NCI-H446 treated with DMSO at 0.1 percent for 48 hours (cell line): ENCODE results near the gene ADISSP.

Experiments used
- DNase-seq: peaks from one replicate; lab custom pipeline; 2025; lab: John Stamatoyannopoulos, UW

Gene ADISSP

GRCh38 chr20:3767427-3768341 lies at the start of gene ADISSP:
Gene ADISSP, minus strand, starts transcription at chr20:3767753. Its CDS starts 7,653 bp downstream, at chr20:3760100.
- peak; percentile 97 for DNase-seq

DNA sequence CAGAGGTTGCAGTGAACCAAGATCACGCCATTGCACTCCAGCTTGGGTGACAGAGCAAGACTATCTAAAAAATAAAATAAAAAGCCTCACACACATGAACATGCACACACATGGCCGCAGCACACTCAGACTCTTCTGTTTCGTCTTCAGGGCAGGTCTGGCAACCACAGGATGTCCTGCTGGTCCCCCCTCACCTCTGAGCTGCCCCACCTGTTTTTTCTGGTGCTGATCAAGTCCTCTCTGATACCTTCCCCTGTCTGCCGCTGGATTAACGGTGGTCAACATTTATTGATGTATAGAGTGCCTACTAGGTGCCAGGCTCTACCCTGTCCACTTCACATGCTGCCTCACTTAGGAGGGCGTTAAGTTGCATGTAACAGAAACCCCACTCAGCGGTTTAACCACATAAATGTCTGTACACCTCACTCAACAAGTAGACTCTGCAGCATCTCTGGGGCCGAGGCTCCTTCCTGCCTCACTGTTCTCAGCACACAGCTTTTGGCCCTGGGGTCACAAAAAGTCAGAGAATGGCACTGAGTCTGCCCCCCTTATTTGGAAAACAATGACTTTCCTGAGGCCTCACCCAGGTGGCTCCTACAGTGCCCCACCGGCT lies 48.3 kb upstream of the ADISSP start:
- DNase-seq = no peak

DNA sequence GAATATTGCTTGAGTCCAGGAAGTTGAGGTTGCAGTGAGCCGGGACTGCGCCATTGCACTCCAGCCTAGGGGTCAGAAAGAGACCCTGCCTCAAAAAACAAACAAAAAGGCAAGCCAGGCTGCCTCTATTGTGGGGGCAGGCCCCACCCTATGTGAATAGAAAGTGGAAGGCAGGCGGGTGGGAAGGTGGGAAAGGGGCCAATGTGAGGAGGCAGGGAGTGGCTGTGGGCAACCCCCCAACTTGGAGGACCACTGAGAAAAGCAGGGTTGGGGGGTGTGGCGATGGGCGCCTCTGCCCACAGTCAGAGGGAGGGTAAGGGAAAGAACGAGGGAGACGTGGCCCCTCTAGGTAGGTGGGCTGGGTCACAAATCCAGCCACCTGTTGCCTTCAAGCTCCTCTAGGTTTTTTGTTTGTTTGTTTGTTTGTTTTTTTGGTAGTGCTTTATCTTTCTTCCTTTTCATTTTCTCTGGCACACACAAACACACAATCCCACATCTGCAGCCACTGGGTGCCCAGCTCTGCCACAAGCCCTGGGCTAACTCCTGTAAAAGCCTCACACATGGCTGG lies 47.5 kb upstream of the ADISSP start:
- DNase-seq = no peak

GRCh38 chr20:3813848-3814581 lies 46.5 kb upstream of the ADISSP start:
- no peak for DNase-seq

DNA sequence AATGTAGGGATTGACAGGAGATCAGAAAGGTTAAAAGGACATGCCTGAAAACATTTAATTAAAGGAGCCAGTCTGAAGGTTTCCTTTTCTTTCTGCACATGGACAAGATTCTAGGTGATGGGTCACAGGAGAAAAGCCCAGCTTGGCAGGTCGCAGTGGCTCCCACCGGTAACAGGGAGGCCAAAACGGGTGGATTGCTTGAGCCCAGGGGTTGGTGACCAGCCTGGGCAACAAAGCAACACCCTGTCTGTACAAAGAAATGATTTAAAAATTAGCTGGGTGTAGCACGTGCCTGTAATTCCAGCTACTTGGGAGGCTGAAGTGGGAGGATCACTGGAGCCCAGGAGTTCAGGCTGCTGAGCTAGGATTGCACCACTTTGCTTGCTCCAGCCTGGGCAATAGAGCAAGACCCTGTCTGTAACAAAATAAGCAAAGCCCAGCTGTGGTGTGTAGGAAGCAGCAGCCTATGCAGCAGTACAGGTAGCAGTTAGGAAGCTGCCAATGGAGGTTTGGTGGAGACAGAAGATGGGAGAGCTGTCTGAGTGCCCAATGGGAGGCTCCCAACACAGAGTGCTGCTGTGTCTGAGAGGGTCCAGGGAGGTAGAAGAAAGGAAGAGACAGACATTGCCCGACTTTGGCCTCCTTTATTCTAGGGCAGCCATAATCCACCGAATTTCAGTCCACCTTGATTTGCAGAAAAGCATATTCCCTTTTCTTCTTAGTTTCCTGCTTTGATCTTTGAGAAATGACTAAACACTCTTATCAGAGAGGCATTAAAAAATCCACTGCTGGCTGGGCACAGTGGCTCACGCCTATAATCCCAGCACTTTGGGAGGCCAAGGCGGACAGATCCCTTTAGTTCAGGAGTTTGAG lies 45.7 kb upstream of the ADISSP start:
- DNase-seq = no peak

GRCh38 chr20:3812259-3812681 lies 44.7 kb upstream of the ADISSP start:
- DNase-seq = no peak

GRCh38 chr20:3811467-3812258 lies 44.1 kb upstream of the ADISSP start:
- peak; percentile 96 for DNase-seq

DNA sequence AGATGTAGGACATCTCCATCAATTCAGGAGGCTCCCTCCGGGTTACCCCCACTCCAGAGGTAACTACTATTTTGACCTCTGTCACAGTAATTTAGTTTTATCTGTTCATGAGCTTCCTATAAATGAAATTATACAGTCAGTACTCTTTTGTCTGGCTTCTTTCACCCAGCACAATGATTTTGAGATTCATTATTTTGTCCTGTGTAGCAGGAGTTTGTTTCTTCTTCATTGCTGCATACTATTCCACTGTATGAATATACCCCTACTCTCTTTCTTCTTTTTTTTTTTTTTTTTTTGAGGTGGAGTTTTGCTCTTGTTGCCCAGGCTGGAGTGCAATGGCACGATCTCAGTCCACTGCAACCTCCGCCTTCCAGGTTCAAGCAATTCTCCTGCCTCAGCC lies 41.0 kb upstream of the ADISSP start:
- DNase-seq = no peak

GRCh38 chr20:3804781-3805180 lies 37.2 kb upstream of the ADISSP start:
- DNase-seq = no peak

DNA sequence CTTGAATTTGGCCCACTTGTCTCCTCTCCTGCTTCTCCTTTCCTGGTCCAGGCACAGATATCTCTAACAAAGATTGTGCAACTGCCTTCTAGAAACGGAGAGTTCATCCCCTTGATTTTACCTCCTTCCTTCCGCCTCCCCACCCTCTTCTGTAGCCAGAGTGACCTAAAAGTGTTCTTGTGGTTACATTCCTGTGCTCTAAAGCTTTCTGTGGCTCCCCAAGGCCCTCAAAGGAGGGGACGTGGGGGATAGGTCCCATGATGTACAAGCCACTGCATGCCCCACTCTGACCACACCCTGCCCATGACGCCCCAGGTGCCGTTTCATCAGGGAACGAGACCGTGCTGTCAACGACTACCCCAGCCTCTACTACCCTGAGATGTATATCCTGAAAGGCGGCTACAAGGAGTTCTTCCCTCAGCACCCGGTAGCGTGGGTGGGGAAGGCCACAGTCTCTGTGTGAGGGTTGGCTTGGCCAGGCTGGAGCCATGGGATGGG lies 36.8 kb upstream of the ADISSP start:
- no peak for DNase-seq

DNA sequence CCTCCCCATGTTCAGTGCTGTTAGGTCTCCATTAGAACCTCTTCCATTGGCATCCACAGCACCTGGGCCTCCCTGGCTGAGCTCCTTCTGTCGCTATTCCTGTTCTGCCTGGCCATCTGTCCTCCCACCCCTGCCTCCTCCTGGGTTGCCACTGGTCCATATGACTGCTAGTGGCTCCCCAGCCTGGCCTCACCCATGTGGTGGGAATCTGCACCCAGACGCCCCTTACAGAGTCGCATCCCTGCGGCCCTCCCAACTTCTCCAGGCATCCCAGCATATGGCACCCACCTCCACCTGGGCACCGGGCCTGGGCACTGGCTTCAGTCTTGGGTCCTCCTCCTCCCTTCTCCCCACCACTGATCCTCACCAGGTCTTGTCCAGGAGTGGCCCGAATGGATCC lies 36.3 kb upstream of the ADISSP start:
- DNase-seq = no peak

- no peak for DNase-seq
Observed at GRCh38 chr20:3803289-3803688, 35.7 kb upstream of the ADISSP start.

- no peak for DNase-seq
Observed at GRCh38 chr20:3802524-3803239, 35.1 kb upstream of the ADISSP start.

DNA sequence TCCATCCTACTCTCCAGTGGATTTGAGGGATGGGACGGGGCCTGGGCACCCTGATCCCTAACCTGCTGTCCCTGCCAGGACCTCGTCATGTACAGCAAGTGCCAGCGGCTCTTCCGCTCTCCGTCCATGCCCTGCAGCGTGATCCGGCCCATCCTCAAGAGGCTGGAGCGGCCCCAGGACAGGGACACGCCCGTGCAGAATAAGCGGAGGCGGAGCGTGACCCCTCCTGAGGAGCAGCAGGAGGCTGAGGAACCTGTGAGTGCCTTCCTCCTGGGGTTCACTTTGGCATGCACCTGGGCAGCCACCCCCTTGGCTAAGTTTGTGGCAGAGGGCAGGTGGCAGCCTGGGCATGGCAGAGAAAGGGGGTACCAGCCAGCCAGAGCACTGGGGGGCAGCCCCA lies 34.3 kb upstream of the ADISSP start:
- DNase-seq = no peak

DNA sequence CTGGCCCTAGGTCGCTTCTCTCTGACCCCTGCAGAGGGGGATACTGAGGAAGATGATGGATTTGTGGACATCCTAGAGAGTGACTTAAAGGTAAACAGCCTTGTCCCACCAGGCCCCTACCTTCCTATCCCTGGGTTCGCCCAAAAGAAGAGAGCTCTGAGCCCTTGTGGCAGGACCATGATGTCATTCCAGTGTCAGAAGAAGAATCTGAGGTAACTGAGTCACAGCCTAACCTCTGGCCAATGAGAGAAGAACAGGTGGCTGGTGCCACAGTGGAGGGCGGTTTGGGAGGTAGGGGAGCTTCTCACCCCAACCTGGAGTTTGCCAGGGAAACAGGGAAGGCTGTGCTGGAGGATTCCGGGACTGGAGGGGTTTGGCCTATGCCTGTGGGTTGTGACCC lies 33.7 kb upstream of the ADISSP start:
- no peak for DNase-seq

DNA sequence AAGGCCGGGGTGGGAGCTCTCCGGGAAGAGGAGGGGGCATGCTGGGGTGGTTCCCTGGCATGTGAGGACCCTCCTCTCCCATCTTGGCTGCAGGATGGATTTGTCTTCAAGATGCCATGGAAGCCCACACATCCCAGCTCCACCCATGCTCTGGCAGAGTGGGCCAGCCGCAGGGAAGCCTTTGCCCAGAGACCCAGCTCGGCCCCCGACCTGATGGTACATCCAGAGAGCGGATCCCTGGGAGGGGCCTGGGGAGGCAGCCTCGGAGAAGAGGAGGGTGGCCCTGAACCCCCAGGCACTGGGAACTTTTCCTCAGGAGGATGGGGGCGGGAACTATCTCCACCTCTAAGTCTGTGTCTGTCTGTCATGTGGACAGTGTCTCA lies 33.3 kb upstream of the ADISSP start:
- DNase-seq = no peak

DNA sequence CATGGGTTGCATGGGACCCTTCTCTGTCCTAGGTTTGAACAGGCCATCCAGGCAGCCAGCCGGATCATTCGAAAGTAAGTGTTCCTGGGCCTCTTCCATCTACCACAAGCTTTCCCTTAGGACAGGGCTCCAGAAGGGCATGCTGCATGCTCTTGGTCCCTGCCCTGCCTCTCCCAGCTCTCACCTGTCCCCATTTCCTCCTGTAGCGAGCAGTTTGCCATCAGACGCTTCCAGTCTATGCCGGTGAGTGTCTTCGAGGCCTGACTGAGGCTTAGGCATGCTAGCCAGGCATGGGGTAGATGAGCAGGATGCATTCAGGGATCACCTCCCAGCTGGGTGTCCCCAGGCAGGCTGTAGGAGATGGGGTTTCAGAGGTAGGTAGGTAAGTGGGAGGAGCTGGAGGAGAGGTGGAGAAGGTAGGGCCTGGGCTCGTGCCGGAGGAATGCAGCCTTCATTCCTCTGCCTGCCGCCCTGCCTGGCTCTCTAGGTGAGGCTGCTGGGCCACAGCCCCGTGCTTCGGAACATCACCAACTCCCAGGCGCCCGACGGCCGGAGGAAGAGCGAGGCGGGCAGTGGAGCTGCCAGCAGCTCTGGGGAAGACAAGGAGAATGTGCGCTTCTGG lies 32.8 kb upstream of the ADISSP start:
- no peak for DNase-seq

GRCh38 chr20:3798908-3799248 lies 31.3 kb upstream of the ADISSP start:
- DNase-seq = no peak

DNA sequence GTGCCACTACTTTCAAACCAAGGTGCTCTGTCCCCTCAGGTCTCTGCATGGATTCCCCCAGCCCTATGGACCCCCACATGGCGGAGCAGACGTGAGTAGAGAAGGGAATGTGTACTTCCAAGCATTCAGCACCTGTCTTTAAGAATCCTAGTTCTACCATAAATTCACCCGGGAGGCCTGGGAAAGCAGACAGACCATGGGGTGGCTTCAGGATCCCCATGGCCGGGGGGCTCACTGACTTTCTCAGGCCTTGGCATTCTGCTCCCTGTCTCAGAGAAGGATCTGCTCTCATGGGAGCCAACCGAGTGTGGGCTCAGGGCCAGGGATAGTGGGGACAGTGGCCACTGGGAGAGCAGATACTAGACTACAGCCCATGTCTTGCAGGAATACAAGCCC lies 30.8 kb upstream of the ADISSP start:
- DNase-seq = no peak
